Fibroblast of pulmonary artery (primary cell): Measurements from ENCODE around the gene PTGER3.

Experiments
- DNase-seq: peaks from one replicate; pipeline ENCODE4 v3.0.0-alpha.2; 2010; ENCODE audit warnings: low read depth
- H3K4me3 ChIP-seq: replicated peaks from 2 replicates; pipeline ENCODE4 v1.5.1; 2011; ENCODE audit warnings: low read depth, mild to moderate bottlenecking, control low read depth, low read length, moderate library complexity
- CTCF ChIP-seq: IDR thresholded peaks from 2 replicates; pipeline ENCODE4 v1.5.1; 2011; ENCODE audit warnings: mild to moderate bottlenecking, control low read depth, low read length, inconsistent platforms; ENCODE audit errors: missing control alignments

Gene PTGER3

DNA sequence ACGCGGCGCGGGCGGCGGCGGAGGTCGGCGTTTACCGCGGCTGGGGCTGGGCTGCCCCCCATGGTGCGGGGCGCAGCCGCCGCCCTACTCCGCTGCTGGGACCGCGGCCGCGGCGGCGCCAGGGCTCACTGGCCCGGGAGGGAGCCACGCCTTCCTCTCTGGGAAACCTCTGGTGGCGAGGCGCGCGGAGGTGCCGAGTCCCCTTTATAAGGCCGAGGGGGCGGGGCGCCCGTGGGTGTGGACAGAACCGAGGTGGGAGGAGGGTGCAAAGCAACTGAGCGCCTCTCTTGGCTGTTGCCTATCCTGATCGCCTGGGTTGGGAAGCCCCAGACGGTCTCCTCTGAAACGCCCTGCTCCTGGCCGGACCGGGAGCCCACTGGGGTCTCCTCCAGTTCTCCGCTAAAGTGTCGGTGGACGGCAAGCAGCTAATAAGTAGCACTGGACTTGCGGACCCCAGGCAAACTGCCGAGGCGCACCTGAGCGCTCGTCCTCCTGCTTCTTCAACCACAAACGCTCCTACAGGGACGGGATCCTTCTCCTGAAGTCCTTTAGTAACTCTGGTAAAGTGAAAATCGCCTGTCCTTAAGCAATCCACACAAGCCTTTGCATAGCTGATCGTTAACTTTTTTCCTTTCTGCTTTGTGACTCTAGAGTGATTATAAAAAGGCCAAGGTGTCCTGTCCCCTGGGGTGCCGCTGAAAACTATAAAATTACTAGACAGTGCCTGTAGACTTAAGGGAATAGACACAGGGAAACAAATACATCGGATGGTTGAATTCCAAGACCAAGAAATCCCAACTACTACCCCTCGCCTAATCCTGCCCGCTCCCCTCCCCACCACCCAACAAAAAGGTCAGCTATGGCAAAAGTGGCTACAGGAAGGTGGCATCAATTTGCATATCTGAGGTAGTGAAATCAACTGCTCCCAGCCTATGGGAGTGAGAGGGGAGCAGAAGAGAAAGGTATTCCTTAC is at the start of gene PTGER3:
PTGER3 (minus strand) TSS at position 182 of the 973 bp plus-strand sequence. CDS start 239 bp downstream, outside the sequence.
- DNase-seq = no peak
- no peak for TF ChIP-seq CTCF

GRCh38 chr1:71094913-71095312 is 47.3 kb upstream of the PTGER3 start:
- no peak overlapping the region for H3K4me3 ChIP-seq
- no peak for DNase-seq
- no peak for TF ChIP-seq CTCF

More for the DNA sequence above, at the start of gene PTGER3:
- H3K4me3 ChIP-seq = peak within 1 kb of the TSS; percentile 37

DNA sequence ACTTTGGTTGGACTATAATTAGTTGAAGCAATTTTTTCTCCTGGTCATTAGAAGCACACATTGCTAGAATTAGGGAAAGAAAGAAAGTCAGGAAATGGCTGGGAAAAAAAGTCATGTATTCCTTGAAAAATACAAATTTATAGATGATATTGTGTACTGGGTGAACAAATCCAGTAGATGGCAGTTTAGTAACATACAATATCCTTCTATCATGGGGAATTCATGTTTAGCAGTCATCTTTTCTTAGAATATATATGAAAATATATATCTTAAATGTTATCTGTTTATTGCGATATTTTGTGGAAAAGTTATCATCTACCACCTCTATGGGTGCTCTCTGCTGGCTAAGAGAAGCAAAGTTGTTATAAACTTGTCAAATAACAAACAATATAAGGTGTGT is 46.3 kb upstream of the PTGER3 start:
- peak; percentile 57 for TF ChIP-seq CTCF
- no peak overlapping the region for H3K4me3 ChIP-seq
- peak; percentile 63 for DNase-seq

DNA sequence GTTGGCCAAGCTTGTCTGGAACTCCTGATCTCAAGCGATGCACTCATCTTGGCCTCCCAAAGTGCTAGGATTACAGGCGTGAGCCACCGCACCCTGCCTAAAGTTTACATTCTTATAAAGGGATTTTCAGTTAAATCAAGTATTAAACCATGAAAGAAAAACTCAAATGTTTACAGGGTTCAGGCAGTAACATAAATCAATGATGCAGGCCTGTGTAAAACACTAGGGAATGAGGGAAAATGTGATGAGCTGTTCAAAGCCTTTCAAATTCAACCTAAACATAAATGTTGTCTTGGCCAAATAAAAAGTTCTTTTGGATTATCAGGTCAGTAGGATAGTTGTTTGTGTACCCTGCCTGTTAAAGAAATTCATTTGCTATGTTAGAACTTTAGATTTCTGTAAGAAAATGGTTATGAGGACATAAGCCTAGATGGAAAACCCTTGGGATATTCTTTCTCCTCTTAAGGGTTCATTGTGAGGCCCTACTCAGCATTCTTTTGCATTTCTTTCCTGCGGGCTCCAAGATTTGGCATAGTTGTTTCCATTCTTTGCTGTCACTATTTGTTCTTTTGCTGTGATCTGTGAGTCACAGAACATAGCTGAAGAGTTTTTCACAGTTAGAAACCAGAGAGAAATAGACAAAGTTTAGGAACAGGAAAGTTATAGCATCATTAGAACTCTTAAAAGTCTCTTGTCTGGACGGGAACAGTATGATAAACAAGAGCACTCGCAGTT is 42.1 kb upstream of the PTGER3 start:
- DNase-seq = peak; percentile 86
- TF ChIP-seq CTCF = no peak

DNA sequence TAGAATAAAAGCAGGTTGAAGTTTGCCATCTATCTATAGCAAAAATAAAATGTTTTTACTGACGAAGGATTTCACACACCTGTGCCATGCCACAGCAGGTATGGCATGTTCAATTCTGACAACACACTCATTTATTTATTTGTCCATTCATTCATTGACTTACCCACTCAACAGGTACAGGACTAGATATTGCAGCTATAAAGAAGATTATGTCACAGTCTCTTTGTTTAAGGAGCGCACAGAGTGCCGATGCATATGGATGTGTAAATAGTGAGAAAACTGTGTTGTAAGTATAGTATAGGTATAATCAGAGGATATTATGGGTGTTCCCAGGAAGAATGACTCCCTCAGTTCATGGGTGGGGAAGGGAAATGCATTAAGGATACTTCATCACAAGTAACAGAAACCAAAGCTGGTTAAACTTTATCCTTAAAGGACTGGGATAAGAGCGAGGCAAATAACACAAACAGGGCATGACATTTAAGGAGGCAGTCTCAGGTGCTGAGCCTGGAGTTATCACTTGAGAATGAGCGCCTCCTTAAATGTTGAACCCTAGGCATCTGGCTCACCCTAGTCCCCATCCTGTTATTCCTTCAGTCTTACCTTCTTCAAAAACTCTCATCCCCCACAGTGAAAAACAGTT is 41.1 kb upstream of the PTGER3 start:
- no peak for TF ChIP-seq CTCF
- DNase-seq = peak; percentile 4
- no peak overlapping the region for H3K4me3 ChIP-seq

More for the DNA sequence above, 42.1 kb upstream of the PTGER3 start:
- H3K4me3 ChIP-seq = peak overlapping the region; percentile 25

DNA sequence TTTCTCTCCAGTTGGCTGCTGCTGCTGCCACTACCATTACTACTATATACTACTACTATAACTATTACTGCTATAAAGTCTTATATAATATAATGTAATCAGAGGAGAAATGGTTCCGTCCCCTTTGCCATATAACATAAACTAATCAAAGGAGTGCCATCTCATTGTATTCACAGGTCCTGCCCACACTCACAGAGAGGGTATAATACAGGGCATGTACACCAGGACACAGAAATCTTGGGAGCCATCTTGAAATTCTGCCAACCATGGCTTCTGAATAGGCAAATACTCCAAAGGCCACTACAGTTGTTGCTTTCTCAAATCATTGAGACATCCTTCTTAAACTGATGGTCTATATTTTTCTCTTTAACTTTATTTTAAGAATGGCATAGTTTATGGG is 40.1 kb upstream of the PTGER3 start:
- H3K4me3 ChIP-seq = no peak overlapping the region
- no peak for TF ChIP-seq CTCF
- no peak for DNase-seq
